ENCODE data around the gene PACSIN2.

The PACSIN2 gene

GRCh38 chr22:42878561-42879305, 136.2 kb downstream of the PACSIN2 start:
- no peak for DNase-seq

- no peak for DNase-seq
These were observed 137.2 kb downstream of the PACSIN2 start for GRCh38 chr22:42877597-42878340.

- DNase-seq, result no peak
These were observed 137.8 kb downstream of the PACSIN2 start for GRCh38 chr22:42877158-42877557.

- DNase-seq, result no peak
These were observed 138.9 kb downstream of the PACSIN2 start for GRCh38 chr22:42876041-42876440.

GRCh38 chr22:42874010-42874409, 140.9 kb downstream of the PACSIN2 start:
- DNase-seq, result no peak

- DNase-seq, result no peak
These were observed 141.6 kb downstream of the PACSIN2 start for GRCh38 chr22:42873356-42873755.

GRCh38 chr22:42872821-42873220, 142.1 kb downstream of the PACSIN2 start:
- no peak for DNase-seq

GRCh38 chr22:42871146-42872050, 143.6 kb downstream of the PACSIN2 start:
- no peak for DNase-seq

- no peak for DNase-seq
These were observed 145.0 kb downstream of the PACSIN2 start for GRCh38 chr22:42869888-42870480.

GRCh38 chr22:42869463-42869862, 145.5 kb downstream of the PACSIN2 start:
- DNase-seq, result no peak

GRCh38 chr22:42868751-42869251, 146.1 kb downstream of the PACSIN2 start:
- peak; percentile 50 for DNase-seq

GRCh38 chr22:42866100-42866499, 148.8 kb downstream of the PACSIN2 start:
- no peak for DNase-seq

- no peak for DNase-seq
These were observed 149.4 kb downstream of the PACSIN2 start for GRCh38 chr22:42865536-42865935.

- DNase-seq, result no peak
These were observed 151.5 kb downstream of the PACSIN2 start for GRCh38 chr22:42863349-42863961.

GRCh38 chr22:42862045-42862734, 152.8 kb downstream of the PACSIN2 start:
- peak; percentile 18 for DNase-seq

GRCh38 chr22:42860968-42861367, 154.0 kb downstream of the PACSIN2 start:
- DNase-seq, result peak; percentile 96

- DNase-seq, result peak; percentile 44
These were observed 157.0 kb downstream of the PACSIN2 start for GRCh38 chr22:42857845-42858481.

- peak; percentile 76 for DNase-seq
These were observed 157.9 kb downstream of the PACSIN2 start, which contains the start of gene ARFGAP3 for GRCh38 chr22:42856865-42857704. Gene ARFGAP3 (minus strand): TSS chr22:42857273. CDS start chr22:42857182, 91 bp downstream.

- DNase-seq, result no peak
These were observed 158.6 kb downstream of the PACSIN2 start for GRCh38 chr22:42856179-42856864.
